HepG2 (cell line): ENCODE results near the gene RING1. TPM values are rescaled to one million over a fixed set of nuclear protein-coding genes. Genes with fewer than 3 reads are reported as not detected.

ENCODE experiments used
- CCAR2 ChIP-seq: fragments of 200-400 bp; formaldehyde crosslinking; optimal IDR thresholded peaks from 2 replicates; pipeline ENCODE3; 2018; ENCODE audit warnings: low read depth, mild to moderate bottlenecking, low read length, moderate library complexity
- HDAC2 ChIP-seq: sonication (generic); formaldehyde crosslinking; IDR thresholded peaks from 2 replicates; pipeline ENCODE4 v1.4.0; 2020; ENCODE audit warnings: missing genetic modification reagents
- HIC2 ChIP-seq: sonication (generic); formaldehyde crosslinking; IDR thresholded peaks from 2 replicates; pipeline ENCODE4 v1.9.0; 2022; ENCODE audit warnings: low read depth, missing genetic modification reagents
- HOMEZ ChIP-seq: IDR thresholded peaks from 2 replicates; pipeline ENCODE4 v1.6.1; 2016; ENCODE audit warnings: low read depth
- HOXA5 ChIP-seq: sonication (generic); formaldehyde crosslinking; IDR thresholded peaks from 2 replicates; pipeline ENCODE4 v1.4.0; 2020; ENCODE audit warnings: missing genetic modification reagents
- JUND ChIP-seq: sonication (generic); formaldehyde crosslinking; IDR thresholded peaks from 2 replicates; pipeline ENCODE4 v1.8.0; 2022; ENCODE audit warnings: mild to moderate bottlenecking, missing genetic modification reagents
- MIER3 ChIP-seq: IDR thresholded peaks from 2 replicates; pipeline ENCODE4 v1.6.1; 2016; ENCODE audit warnings: missing compliant biosample characterization, borderline replicate concordance
- NFE2L2 ChIP-seq: fragments of 150-350 bp; IDR thresholded peaks from 2 replicates; pipeline ENCODE4 v1.6.1; 2014; ENCODE audit warnings: low read length
- NKX3-1 ChIP-seq: sonication (generic); formaldehyde crosslinking; IDR thresholded peaks from 2 replicates; pipeline ENCODE4 v1.5.0; 2020; ENCODE audit warnings: missing genetic modification reagents
- PHF20 ChIP-seq: sonication (generic); formaldehyde crosslinking; IDR thresholded peaks from 2 replicates; pipeline ENCODE4 v1.5.0; 2020; ENCODE audit warnings: mild to moderate bottlenecking, missing genetic modification reagents
- SMAD9 ChIP-seq: sonication (generic); formaldehyde crosslinking; IDR thresholded peaks from 2 replicates; pipeline ENCODE4 v1.5.1; 2020; ENCODE audit warnings: mild to moderate bottlenecking, missing genetic modification reagents
- SRSF4 ChIP-seq: fragments of 200-400 bp; formaldehyde crosslinking; IDR thresholded peaks from one replicate; pipeline ENCODE4 v1.6.1; 2018; ENCODE audit warnings: mild to moderate bottlenecking, low read depth, low read length, moderate library complexity; ENCODE audit not compliant: poor library complexity, severe bottlenecking
- ZBTB42 ChIP-seq: sonication (generic); formaldehyde crosslinking; IDR thresholded peaks from 2 replicates; pipeline ENCODE4 v1.5.0; 2020; ENCODE audit warnings: mild to moderate bottlenecking, missing genetic modification reagents
- ZFP62 ChIP-seq: sonication (generic); formaldehyde crosslinking; IDR thresholded peaks from 2 replicates; pipeline ENCODE4 v1.4.0; 2020; ENCODE audit warnings: missing genetic modification reagents
- ZGPAT ChIP-seq: IDR thresholded peaks from 2 replicates; pipeline ENCODE4 v1.6.1; 2016; ENCODE audit warnings: mild to moderate bottlenecking
- ZNF496 ChIP-seq: sonication (generic); formaldehyde crosslinking; IDR thresholded peaks from 2 replicates; pipeline ENCODE4 v1.8.1; 2023; ENCODE audit warnings: mild to moderate bottlenecking, moderate library complexity, missing genetic modification reagents; ENCODE audit not compliant: insufficient replicate concordance
- ZNF784 ChIP-seq: sonication (generic); formaldehyde crosslinking; IDR thresholded peaks from 2 replicates; pipeline ENCODE4 v1.5.1; 2020; ENCODE audit warnings: missing genetic modification reagents, mild to moderate bottlenecking, borderline replicate concordance
- ZSCAN12 ChIP-seq: sonication (generic); formaldehyde crosslinking; IDR thresholded peaks from 2 replicates; pipeline ENCODE4 v1.9.0; 2021; ENCODE audit warnings: mild to moderate bottlenecking, missing genetic modification reagents
- ZXDC ChIP-seq: sonication (generic); formaldehyde crosslinking; IDR thresholded peaks from 2 replicates; pipeline ENCODE4 v1.5.0; 2020; ENCODE audit warnings: mild to moderate bottlenecking, missing genetic modification reagents
- polyA plus RNA-seq, 8 experiments: library from polyadenylated mRNA; depleted of rRNA in 3 of 8; stranded (reverse) in 7 of 8; unstranded in 1 of 8; fragments of >200 nt; fragmentation: Illumina TruSeq in 4 of 8; extraction: Trizol in 4 of 8; gene quantifications; 2 replicates each; pipeline versions ENCODE4 v1.2.1 to v1.2.3, GENCODE V29; 2011 to 2016; ENCODE audit warnings: low read depth in 4 of 8, missing spikeins in 1 of 8, mixed read lengths in 1 of 8; ENCODE audit not compliant: insufficient read depth in 1 of 8
- total RNA-seq, 5 experiments: library from RNA; depleted of rRNA; stranded (reverse); fragments of >200 nt; fragmentation: Illumina TruSeq; extraction: Trizol; gene quantifications; 2 replicates each; pipeline ENCODE4 v1.2.3, GENCODE V29; 2016; ENCODE audit warnings: low read depth in 1 of 5

Gene RING1
- total and polyA plus RNA-seq, 2 of the 13 experiments (the other 11 are each of a cell fraction or from before 2014, with no cell fraction given), result 23.9 to 33.6 TPM

GRCh38 chr6:33208091-33208967, at the start of gene RING1 (continued):
- TF ChIP-seq HOXA5 (CRISPR knock-in tag) (peak; percentile 94), HDAC2 (CRISPR knock-in tag) (peak; percentile 86), ZNF496 (no peak), ZNF784 (CRISPR knock-in tag) (no peak; the same call in 1 of the 2 replicates), HOMEZ (no peak), NFE2L2 (no peak), SRSF4 (no peak), CCAR2 (no peak), ZGPAT (CRISPR knock-in tag) (peak; percentile 92), NKX3-1 (CRISPR knock-in tag) (peak; percentile 28; the same call in 1 of the 2 replicates), HIC2 (CRISPR knock-in tag) (0 out of 2 replicates have a peak, but pooled peaks have one; percentile 44), PHF20 (peak; percentile 83), MIER3 (CRISPR knock-in tag) (peak; percentile 43; the same call in 1 of the 2 replicates), ZXDC (CRISPR knock-in tag) (no peak), ZSCAN12 (CRISPR knock-in tag) (0 out of 2 replicates have a peak, but pooled peaks have one; percentile 29), JUND (CRISPR knock-in tag) (peak; percentile 83), ZBTB42 (CRISPR knock-in tag) (peak; percentile 67; the same call in 1 of the 2 replicates), SMAD9 (no peak), ZFP62 (CRISPR knock-in tag) (no peak)
